ENCODE data around the gene C13orf42. TPM values are rescaled to one million over a fixed set of nuclear protein-coding genes. Genes with fewer than 3 reads are reported as not detected.

C13orf42 gene
- total RNA-seq, 1 experiment from 2014 or later: 8.2 TPM

- TF ChIP-seq CTCF (IDR thresholded peaks at IDR 0.05): no peak
- TF ChIP-seq CBFB (CRISPR knock-in tag; IDR thresholded peaks at IDR 0.05; ENCODE audit: low read depth): no peak
- no peak for TF ChIP-seq ZNF671 (CRISPR knock-in tag; IDR thresholded peaks at IDR 0.05)
- no peak for TF ChIP-seq E2F4 (CRISPR knock-in tag; IDR thresholded peaks at IDR 0.05; ENCODE audit: borderline replicate concordance, low read depth)
- TF ChIP-seq KAT7 (CRISPR knock-in tag; IDR thresholded peaks at IDR 0.05; ENCODE audit: borderline replicate concordance): no peak
- no peak for TF ChIP-seq AR (CRISPR knock-in tag; IDR thresholded peaks at IDR 0.05)
- no peak for TF ChIP-seq HMGA2 (CRISPR knock-in tag; IDR thresholded peaks at IDR 0.05)
- TF ChIP-seq TCF7 (CRISPR knock-in tag; IDR thresholded peaks at IDR 0.05; ENCODE audit: low read depth): no peak
Observed at GRCh38 chr13:51067706-51068105, 43.4 kb downstream of the C13orf42 start (continued).

- Mint-ChIP-seq H3K36me3 (no peaks in the 10 kb centered on the region), H3K4me1 (peaks cover 23% of the 10 kb centered on the region), H3K27me3 (ENCODE audit: low read depth) (no peaks in the 10 kb centered on the region), H3K9me3 (no peaks in the 10 kb centered on the region), H3K27ac (no peak overlapping the region), H3K4me3 (no peak overlapping the region)
- ATAC-seq (no peak), DNase-seq (ENCODE audit: low spot score) (no peak)
- no peak for TF ChIP-seq OVOL2 (CRISPR knock-in tag; IDR thresholded peaks at IDR 0.05; ENCODE audit: borderline replicate concordance)
- TF ChIP-seq MYBL2 (CRISPR knock-in tag; IDR thresholded peaks at IDR 0.05): no peak
- no peak for TF ChIP-seq TEAD4 (CRISPR knock-in tag; IDR thresholded peaks at IDR 0.05)
- TF ChIP-seq GTF2I (CRISPR knock-in tag; conservative IDR thresholded peaks at IDR 0.05): no peak
- ChIA-PET POLR2A (interaction anchor here (0.7 kb wide), 1 partner anchor 90 kb away, joined by 4 read pairs; no protein-coding TSS in a partner anchor), CTCF (interaction anchor here (0.7 to 4.0 kb wide), 6 partner anchors 13 to 156 kb away, joined by 3 to 19 read pairs (median 6); no protein-coding TSS in a partner anchor)
Observed at GRCh38 chr13:51067210-51067701, 43.8 kb downstream of the C13orf42 start.

- no peak for TF ChIP-seq RORB (CRISPR knock-in tag; IDR thresholded peaks at IDR 0.05)
- no peak for TF ChIP-seq GRHL2 (CRISPR knock-in tag; IDR thresholded peaks at IDR 0.05; ENCODE audit: insufficient replicate concordance, severe bottlenecking)
- no peak for TF ChIP-seq ZNF416 (CRISPR knock-in tag; IDR thresholded peaks at IDR 0.05)
- TF ChIP-seq NFATC4 (CRISPR knock-in tag; IDR thresholded peaks at IDR 0.05): no peak
- no peak for TF ChIP-seq ZNF423 (CRISPR knock-in tag; IDR thresholded peaks at IDR 0.05)
- TF ChIP-seq PRRX2 (CRISPR knock-in tag; IDR thresholded peaks at IDR 0.05): no peak
- TF ChIP-seq ZNF263 (CRISPR knock-in tag; IDR thresholded peaks at IDR 0.05; ENCODE audit: low read depth): no peak
- TF ChIP-seq FOXK1 (CRISPR knock-in tag; IDR thresholded peaks at IDR 0.05): no peak
- no peak for TF ChIP-seq MYBL2 (CRISPR knock-in tag; IDR thresholded peaks at IDR 0.05)
- no peak for TF ChIP-seq SOX15 (CRISPR knock-in tag; IDR thresholded peaks at IDR 0.05)
- DNase-seq (ENCODE audit: low spot score) (no peak), ATAC-seq (no peak; the same call in 1 of the 2 replicates)
- ChIA-PET POLR2A (interaction anchor here (0.6 kb wide), 1 partner anchor 406 kb away, joined by 4 read pairs; no protein-coding TSS in a partner anchor), CTCF (interaction anchor here (0.6 to 4.0 kb wide), 16 partner anchors 10 to 265 kb away, joined by 3 to 19 read pairs (median 3); no protein-coding TSS in a partner anchor)
- peaks cover 18% of the 10 kb centered on the region for H3K4me1 Mint-ChIP-seq
- H3K9me3 Mint-ChIP-seq: no peaks in the 10 kb centered on the region
- H3K36me3 Mint-ChIP-seq: no peaks in the 10 kb centered on the region
- H3K27me3 Mint-ChIP-seq (ENCODE audit: low read depth): no peaks in the 10 kb centered on the region
- no peak overlapping the region for H3K27ac Mint-ChIP-seq
- no peak overlapping the region for H3K4me3 Mint-ChIP-seq
Observed at GRCh38 chr13:51066091-51066831, 44.8 kb downstream of the C13orf42 start.

Data from WTC11 (cell line).